ENCODE results near the gene GRIN3B.

GRCh38 chr19:1017115-1017905, 17.1 kb downstream of the GRIN3B start:
- no peak for TF ChIP-seq POLR2A (IDR thresholded peaks at IDR 0.05)
- TF ChIP-seq, protein P1, sequence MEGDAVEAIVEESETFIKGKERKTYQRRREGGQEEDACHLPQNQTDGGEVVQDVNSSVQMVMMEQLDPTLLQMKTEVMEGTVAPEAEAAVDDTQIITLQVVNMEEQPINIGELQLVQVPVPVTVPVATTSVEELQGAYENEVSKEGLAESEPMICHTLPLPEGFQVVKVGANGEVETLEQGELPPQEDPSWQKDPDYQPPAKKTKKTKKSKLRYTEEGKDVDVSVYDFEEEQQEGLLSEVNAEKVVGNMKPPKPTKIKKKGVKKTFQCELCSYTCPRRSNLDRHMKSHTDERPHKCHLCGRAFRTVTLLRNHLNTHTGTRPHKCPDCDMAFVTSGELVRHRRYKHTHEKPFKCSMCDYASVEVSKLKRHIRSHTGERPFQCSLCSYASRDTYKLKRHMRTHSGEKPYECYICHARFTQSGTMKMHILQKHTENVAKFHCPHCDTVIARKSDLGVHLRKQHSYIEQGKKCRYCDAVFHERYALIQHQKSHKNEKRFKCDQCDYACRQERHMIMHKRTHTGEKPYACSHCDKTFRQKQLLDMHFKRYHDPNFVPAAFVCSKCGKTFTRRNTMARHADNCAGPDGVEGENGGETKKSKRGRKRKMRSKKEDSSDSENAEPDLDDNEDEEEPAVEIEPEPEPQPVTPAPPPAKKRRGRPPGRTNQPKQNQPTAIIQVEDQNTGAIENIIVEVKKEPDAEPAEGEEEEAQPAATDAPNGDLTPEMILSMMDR (IDR thresholded peaks at IDR 0.05): no peak
- no peak for TF ChIP-seq POLR2AphosphoS5 (IDR thresholded peaks at IDR 0.05)

Data from breast epithelium (tissue), 3 donors.